Measurements from ENCODE around the gene RBM38.

DNA sequence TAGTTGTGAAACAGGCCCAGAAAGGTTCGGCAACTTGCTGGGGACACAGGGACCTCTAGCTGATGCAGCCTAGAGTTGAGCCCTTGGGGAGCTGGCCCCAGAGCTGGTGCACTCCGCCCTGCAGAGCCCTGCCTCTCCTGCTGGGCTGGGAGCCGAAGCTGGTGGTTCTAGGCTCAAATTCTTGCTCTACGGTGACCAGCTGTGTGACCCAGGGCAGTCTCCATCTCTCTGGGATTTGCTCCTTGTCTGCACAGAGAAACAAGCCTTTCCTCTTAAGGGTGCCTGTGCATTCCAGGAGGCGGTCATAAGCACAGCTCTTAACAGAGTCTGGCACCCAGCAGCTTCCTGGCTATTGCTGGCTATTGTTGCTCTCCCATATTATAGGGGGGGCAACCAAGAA is 47.4 kb downstream of the RBM38 start:
- TF ChIP-seq ZFX (CRISPR knock-in tag; IDR thresholded peaks at IDR 0.05) (no peak), FOXM1 (IDR thresholded peaks at IDR 0.05; ENCODE audit: low read depth) (no peak), FOXM1 (CRISPR knock-in tag; IDR thresholded peaks at IDR 0.05; ENCODE audit: low read depth) (no peak), CBX8 (IDR thresholded peaks at IDR 0.05; ENCODE audit: borderline replicate concordance, extremely low read depth, low read depth, low read length, poor library complexity, severe bottlenecking) (no peak), ELF1 (tag; IDR thresholded peaks at IDR 0.05) (no peak), KLF1 (tag; IDR thresholded peaks at IDR 0.05) (no peak), ERF (CRISPR knock-in tag; IDR thresholded peaks at IDR 0.05) (no peak), SREBF2 (CRISPR knock-in tag; IDR thresholded peaks at IDR 0.05) (no peak)
